GM10847 (cell line): ENCODE data around the gene HOXA5.

ENCODE experiments used
- POLR2A ChIP-seq: IDR thresholded peaks from 2 replicates; pipeline ENCODE4 v1.6.1; 2011; ENCODE audit not compliant: insufficient read length; ENCODE audit errors: extremely low read depth

Gene HOXA5

GRCh38 chr7:27110186-27111031 is 33.1 kb downstream of the HOXA5 start:
- TF ChIP-seq POLR2A: no peak

DNA sequence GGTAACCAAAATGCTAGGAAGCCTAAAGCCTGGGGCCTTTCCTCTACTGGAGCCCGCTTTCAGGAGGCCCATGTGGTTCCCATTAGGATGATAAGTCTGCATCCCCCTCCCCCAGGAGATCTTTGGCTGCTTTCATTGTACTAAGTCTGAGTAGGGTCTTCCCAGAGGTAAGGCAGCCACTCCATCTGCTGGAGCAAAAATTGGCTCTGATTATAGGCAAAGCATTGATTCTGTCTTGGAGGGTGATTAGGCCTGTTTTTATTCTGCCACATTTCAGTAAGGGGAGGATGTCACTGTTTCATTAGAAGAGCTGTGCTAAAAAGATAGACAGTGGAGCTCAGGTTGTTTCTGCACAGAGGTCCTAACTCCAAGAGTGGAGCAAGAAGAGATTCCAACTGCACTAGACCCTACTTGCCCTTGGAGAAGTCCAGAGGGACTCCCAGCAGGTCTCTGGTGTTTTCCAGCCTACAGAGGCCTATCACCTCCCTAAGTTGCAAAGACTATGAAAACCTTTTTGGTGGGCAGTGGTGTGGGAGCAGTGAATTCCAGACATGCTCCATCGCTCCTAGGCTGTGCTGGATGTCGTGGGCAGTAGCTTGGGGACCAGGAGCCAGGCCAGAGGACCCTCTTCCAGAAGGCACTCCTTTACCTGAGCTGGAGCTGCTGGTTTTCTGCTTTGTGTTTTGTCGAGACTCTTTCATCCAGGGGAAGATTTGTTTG is 33.9 kb downstream of the HOXA5 start:
- TF ChIP-seq POLR2A: no peak

- TF ChIP-seq POLR2A: no peak
These were observed 34.9 kb downstream of the HOXA5 start for GRCh38 chr7:27108390-27109127.

DNA sequence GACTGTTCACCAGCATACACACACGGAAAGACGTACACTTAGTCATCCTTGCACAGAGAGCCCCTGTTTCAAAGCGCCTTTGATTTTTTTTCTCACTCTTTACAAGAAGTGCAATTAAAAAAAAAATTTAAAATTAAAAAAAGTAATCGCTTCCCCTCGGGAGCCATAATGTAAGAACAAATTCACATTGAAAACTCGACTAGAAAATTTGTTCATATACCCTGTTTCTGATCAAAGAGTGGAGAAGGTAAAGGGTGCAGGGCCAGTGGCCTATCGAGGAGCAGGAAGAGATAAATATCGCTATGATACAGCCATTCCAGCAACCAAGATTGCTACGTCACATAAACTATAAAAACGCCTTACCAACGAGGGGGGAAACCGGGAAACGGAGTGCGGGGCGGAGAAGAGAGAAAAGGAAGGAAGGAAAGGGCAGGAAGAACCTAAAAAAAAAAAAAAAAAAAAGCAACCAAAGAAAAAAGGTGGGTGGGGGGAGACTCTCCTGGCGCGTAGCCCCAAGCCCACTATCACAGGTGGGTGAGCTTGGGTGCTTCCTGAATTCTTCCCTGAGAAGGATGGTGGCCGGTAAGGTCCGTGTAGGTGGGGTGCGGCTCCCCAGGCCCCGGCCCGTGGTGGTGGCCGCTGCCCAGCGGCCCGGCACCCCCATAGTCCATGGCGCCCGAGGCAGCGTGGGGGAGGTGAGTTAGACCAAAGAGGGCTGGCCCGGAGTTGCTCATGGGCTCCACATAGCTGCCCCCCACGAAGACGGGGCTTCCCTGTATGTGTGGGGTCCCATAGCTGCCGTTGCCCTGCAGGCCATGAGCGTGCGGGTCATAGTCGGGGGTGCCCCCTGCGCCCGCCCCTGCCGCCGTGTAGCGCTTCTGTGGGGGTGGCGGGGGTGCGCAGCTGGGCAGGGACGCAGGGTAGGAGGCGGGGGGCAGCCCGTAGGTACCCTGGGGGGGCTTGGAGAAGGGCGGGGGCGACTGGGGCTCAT is 35.8 kb downstream of the HOXA5 start:
- TF ChIP-seq POLR2A: no peak

- no peak for TF ChIP-seq POLR2A
These were observed 36.6 kb downstream of the HOXA5 start for GRCh38 chr7:27106901-27107240.

DNA sequence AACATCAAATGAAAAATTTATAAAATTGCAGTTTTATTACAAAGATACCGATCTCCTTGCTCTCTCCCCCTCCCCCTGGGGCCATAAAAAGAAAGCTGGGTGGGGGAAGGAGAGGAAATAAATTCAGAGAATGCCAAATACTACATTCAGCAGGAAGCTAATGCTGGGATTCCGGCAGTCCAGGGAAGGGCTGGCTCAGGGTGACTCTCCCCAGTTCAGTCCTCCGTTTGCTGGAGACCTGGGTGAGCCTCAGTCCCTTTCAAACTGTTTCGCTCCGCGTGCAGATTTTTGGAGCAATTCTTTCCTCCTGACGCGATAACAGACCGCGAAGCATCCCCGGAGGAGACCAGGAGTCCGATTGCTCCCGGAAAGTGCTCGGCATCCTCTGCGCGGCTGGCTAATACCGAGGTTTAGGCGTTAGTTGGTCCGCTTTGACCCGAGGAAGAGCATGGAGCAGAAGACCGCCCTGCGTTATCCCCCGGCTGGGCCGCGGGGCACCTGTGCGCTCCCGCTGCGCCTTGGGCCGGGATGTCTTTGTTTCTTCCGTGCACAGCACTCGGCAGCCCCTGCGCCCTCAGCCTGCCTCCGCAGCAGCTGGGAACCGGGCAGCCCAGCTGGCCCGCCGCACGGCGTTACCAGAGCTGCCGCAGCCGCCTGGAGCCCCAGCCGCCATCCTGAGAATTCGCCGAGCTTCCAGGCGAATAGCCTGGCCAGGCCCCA is 37.1 kb downstream of the HOXA5 start:
- TF ChIP-seq POLR2A: no peak

GRCh38 chr7:27105301-27106031 is 38.0 kb downstream of the HOXA5 start:
- no peak for TF ChIP-seq POLR2A

DNA sequence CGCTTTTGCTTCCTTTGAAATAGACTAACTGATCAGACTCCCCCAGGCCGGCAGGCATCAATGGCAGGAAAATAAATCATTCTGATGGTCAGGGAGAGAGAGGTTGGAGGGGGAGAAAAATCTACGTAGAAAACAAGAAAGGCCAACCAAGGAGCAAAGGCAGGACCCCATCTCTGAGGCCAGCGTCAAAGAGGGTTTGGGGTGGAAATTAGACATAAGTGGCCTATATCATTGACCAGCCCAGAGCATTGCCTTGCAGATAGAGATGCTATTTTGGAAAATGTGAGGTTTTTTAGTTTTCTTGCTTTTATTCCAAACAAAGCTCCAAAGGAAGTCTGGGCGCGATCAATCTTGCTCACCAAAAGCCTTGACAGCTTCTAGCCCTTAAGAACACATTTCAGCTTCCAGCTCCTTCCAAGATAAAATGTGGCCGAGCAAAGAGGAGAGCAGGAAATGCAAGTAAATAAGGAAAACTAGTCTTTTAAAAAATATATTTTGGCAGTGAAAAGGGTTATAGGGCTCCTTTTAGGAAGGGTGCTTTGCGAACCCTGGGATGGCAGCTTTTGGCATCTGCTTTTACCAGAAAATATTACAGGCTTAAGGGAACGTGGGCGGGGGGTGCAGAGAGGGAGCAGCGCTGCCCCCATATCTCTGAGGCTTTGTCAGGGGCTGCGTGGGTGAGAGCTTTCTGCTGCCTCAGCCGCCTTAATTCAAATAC is 39.0 kb downstream of the HOXA5 start:
- TF ChIP-seq POLR2A: no peak

- no peak for TF ChIP-seq POLR2A
These were observed 39.8 kb downstream of the HOXA5 start for GRCh38 chr7:27103489-27104226.

DNA sequence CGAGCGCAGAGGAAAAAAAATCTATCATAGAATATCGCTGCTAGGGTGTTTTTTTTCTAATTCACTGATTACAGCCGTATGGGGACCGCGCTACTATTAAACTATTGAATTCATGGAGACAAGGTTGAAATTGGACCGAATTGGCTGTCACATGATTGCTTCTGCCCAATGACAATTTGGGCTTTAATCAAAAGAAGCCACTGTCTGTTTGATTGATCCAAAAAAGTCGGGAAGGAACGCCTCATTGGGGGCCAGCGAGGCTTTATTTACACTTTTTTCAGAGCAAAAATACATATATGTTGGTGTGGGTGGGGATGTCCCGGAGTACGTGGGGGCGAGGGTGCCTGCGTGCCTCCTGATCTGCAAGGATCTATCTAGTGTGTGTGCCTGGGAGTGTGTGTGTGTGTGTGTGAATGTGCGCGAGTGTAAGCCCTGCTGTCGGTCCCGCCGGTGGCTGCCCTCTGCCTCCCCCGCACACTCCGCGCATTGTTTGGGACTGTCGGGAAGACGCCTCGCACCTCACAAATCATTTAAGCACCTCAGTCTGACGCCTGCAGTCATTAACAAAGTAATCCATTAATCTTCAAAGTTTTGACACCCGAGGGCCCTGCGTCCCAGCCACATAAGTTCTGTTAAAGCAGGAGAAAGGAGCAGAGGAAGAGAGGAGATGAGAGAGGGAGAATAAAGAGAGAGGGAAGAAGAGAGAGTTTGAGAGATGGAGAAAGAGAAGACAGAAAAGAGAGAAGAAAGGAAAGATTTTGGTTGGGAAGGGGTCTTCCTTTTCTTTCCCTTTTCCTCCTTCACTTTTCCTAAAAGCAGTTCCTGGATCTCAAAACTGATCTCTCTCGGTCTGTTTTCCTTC is 40.7 kb downstream of the HOXA5 start, which contains the start of gene HOXA2:
HOXA2 (minus strand) TSS at position 103 of the 862 bp plus-strand sequence. CDS start 183 bp downstream, outside the sequence.
- TF ChIP-seq POLR2A: no peak

GRCh38 chr7:27101957-27102580 is 41.4 kb downstream of the HOXA5 start:
- TF ChIP-seq POLR2A: no peak
